A673 (cell line): ENCODE measurements around the gene MIXL1.

Source experiments
- CTCF ChIP-seq: fragments of 300-800, 200-600 bp; sonication (generic); conservative IDR thresholded peaks from 2 replicates; pipeline ENCODE4 v1.5.1; 2017; ENCODE audit warnings: low read depth, mild to moderate bottlenecking, antibody characterized with exemption, low read length, moderate library complexity, mixed read lengths
- EZH2 ChIP-seq: fragments of 200-600 bp; sonication (generic); IDR thresholded peaks from 2 replicates; pipeline ENCODE4 v1.6.1; 2017; ENCODE audit warnings: borderline replicate concordance, low read depth, mild to moderate bottlenecking, mixed read lengths, antibody characterized with exemption, low read length; ENCODE audit not compliant: poor library complexity, severe bottlenecking

GRCh38 chr1:226255380-226255779 lies 31.9 kb downstream of the MIXL1 start:
- no peak for TF ChIP-seq CTCF
- TF ChIP-seq EZH2, result no peak
